HCT116 (cell line): Measurements from ENCODE around the gene KLHL6. TPM values are rescaled to one million over a fixed set of nuclear protein-coding genes. Genes with fewer than 3 reads are reported as not detected.

Experiments
- ATAC-seq: fragments of 200-7000 bp; cut with Tn5 transposase; 2 replicates; pipeline ENCODE4 v1.9.1; 2020; ENCODE audit warnings: mild to moderate bottlenecking, moderate library complexity
- BruUV-seq: library from RNA; stranded (reverse); fragments of 400-500 nt; replicated peaks from 2 replicates; lab custom pipeline; 2021; lab: Mats Ljungman, UMichigan
- CTCF ChIA-PET: fragments of 300-600 bp; sonication (Branson Sonifier 250); formaldehyde crosslinking; loops from one replicate; lab custom pipeline; 2021; ENCODE audit warnings: antibody characterized with exemption; lab: Charles Lee
- POLR2A ChIA-PET: fragments of 300-600, 350-600 bp; sonication (Branson Sonifier 250); formaldehyde crosslinking; loops from one replicate; lab custom pipeline; 2021; ENCODE audit warnings: antibody characterized with exemption; lab: Charles Lee
- RAD21 ChIA-PET, 2 experiments: fragments of 300-600 bp; sonication (Branson Sonifier 250); formaldehyde crosslinking; loops; one replicate each; lab custom pipeline; 2023; ENCODE audit warnings: low total read pairs in 2 of 2; ENCODE audit not compliant: uncharacterized antibody in 2 of 2, unreplicated experiment in 2 of 2, low non-redundant PET in 1 of 2; lab: Charles Lee
- DNase-seq: peaks from one replicate; pipeline ENCODE4 v3.0.0-alpha.2; 2010; ENCODE audit warnings: low read depth, low spot score
- H2AFZ ChIP-seq: fragments of 200-600 bp; shearing (Covaris generic), sonication (generic); 2 replicates; pipeline ENCODE4 v1.6.1; 2017; ENCODE audit warnings: low read depth, mixed run types, mixed read lengths, antibody characterized with exemption, low read length; ENCODE audit not compliant: poor library complexity, severe bottlenecking
- H3K27ac ChIP-seq: 2 replicates; pipeline ENCODE4 v1.5.1; 2012; ENCODE audit warnings: low read depth, low read length
- H3K27me3 ChIP-seq: fragments of 200-600 bp; sonication (generic); 2 replicates; pipeline ENCODE4 v1.6.1; 2016; ENCODE audit warnings: mixed run types, low read length, mixed read lengths; ENCODE audit not compliant: insufficient read depth
- H3K36me3 ChIP-seq, 2 experiments: fragments of 200-500 bp in 1 of 2; fragments of 200-600 bp in 1 of 2; sonication (Bioruptor generic) in 1 of 2; sonication (generic) in 1 of 2; 2 replicates each; pipeline versions ENCODE4 v1.5.1 to v1.6.1; 2014 to 2016; ENCODE audit warnings: low read length in 2 of 2, inconsistent platforms in 1 of 2, mixed read lengths in 1 of 2, mixed run types in 1 of 2; ENCODE audit not compliant: insufficient read depth in 2 of 2, control insufficient read depth in 1 of 2
- H3K4me1 ChIP-seq, 2 experiments: fragments of 200-600 bp in 1 of 2; sonication (generic) in 1 of 2; 2 replicates each; pipeline versions ENCODE4 v1.5.1 to v1.6.1; 2012 to 2017; ENCODE audit warnings: low read length in 2 of 2, inconsistent platforms in 1 of 2, mild to moderate bottlenecking in 1 of 2, mixed read lengths in 1 of 2, mixed run types in 1 of 2, moderate library complexity in 1 of 2; ENCODE audit not compliant: insufficient read depth in 2 of 2, control insufficient read depth in 1 of 2
- H3K4me2 ChIP-seq: fragments of 200-600 bp; sonication (generic); 2 replicates; pipeline ENCODE4 v1.6.1; 2017; ENCODE audit warnings: mixed run types, low read length, mixed read lengths
- H3K4me3 ChIP-seq, 2 experiments: fragments of 200-600 bp in 1 of 2; sonication (generic) in 1 of 2; replicated peaks in 1 of 2; 2 replicates each; pipeline ENCODE4 v1.5.1; 2011 to 2016; ENCODE audit warnings: low read length in 2 of 2, control low read depth in 1 of 2, low read depth in 1 of 2, mild to moderate bottlenecking in 1 of 2, mixed read lengths in 1 of 2, mixed run types in 1 of 2
- H3K79me2 ChIP-seq: fragments of 200-600 bp; sonication (generic); 2 replicates; pipeline ENCODE4 v1.6.1; 2017; ENCODE audit warnings: mild to moderate bottlenecking, mixed run types, low read length, moderate library complexity, mixed read lengths; ENCODE audit not compliant: insufficient read depth
- H3K9ac ChIP-seq: fragments of 200-600 bp; sonication (generic); 2 replicates; pipeline ENCODE4 v1.6.1; 2016; ENCODE audit warnings: low read length, mixed read lengths
- H3K9me2 ChIP-seq: fragments of 200-600 bp; sonication (generic), shearing (Covaris generic); 2 replicates; pipeline ENCODE4 v1.6.1; 2017; ENCODE audit warnings: mixed run types, mild to moderate bottlenecking, moderate library complexity; ENCODE audit not compliant: insufficient read depth
- H3K9me3 ChIP-seq, 2 experiments: fragments of 200-500 bp in 1 of 2; fragments of 200-600 bp in 1 of 2; sonication (Bioruptor generic) in 1 of 2; sonication (generic) in 1 of 2; 2 replicates each; pipeline ENCODE4 v1.6.1; 2014 to 2017; ENCODE audit warnings: low read length in 2 of 2, mixed read lengths in 2 of 2, inconsistent platforms in 1 of 2, low read depth in 1 of 2, mild to moderate bottlenecking in 1 of 2, mixed run types in 1 of 2, moderate library complexity in 1 of 2; ENCODE audit not compliant: control insufficient read depth in 1 of 2, insufficient read depth in 1 of 2
- H4K20me1 ChIP-seq: fragments of 200-600 bp; sonication (generic), shearing (Covaris generic); 2 replicates; pipeline ENCODE4 v1.6.1; 2017; ENCODE audit warnings: mixed run types, mild to moderate bottlenecking, moderate library complexity; ENCODE audit not compliant: insufficient read depth
- ATF3 ChIP-seq: IDR thresholded peaks from 2 replicates; pipeline ENCODE4 v1.6.1; 2012
- CBX3 ChIP-seq: IDR thresholded peaks from 2 replicates; pipeline ENCODE4 v1.6.1; 2012; ENCODE audit warnings: low read depth
- CEBPB ChIP-seq: IDR thresholded peaks from 2 replicates; pipeline ENCODE4 v1.6.1; 2012; ENCODE audit warnings: low read depth
- EGR1 ChIP-seq: IDR thresholded peaks from 2 replicates; pipeline ENCODE4 v1.6.1; 2012; ENCODE audit warnings: low read depth
- ELF1 ChIP-seq: IDR thresholded peaks from 2 replicates; pipeline ENCODE4 v1.6.1; 2012; ENCODE audit warnings: low read depth, borderline replicate concordance
- EZH2phosphoT487 ChIP-seq: fragments of 200-600 bp; IDR thresholded peaks from 2 replicates; pipeline ENCODE4 v1.6.1; 2018; ENCODE audit warnings: antibody characterized with exemption, borderline replicate concordance
- MAX ChIP-seq: IDR thresholded peaks from 2 replicates; pipeline ENCODE4 v1.6.1; 2012
- POLR2A ChIP-seq: IDR thresholded peaks from 2 replicates; pipeline ENCODE4 v1.7.0; 2011; ENCODE audit warnings: borderline replicate concordance; ENCODE audit not compliant: insufficient read depth, insufficient read length; ENCODE audit errors: extremely low read depth
- RAD21 ChIP-seq: IDR thresholded peaks from 2 replicates; pipeline ENCODE4 v1.6.1; 2012; ENCODE audit warnings: low read depth, mild to moderate bottlenecking
- SIN3A ChIP-seq: IDR thresholded peaks from 2 replicates; pipeline ENCODE4 v1.6.1; 2012; ENCODE audit warnings: low read depth
- SP1 ChIP-seq: IDR thresholded peaks from 2 replicates; pipeline ENCODE4 v1.6.1; 2012; ENCODE audit warnings: low read depth
- SRF ChIP-seq: IDR thresholded peaks from 2 replicates; pipeline ENCODE4 v1.6.1; 2012; ENCODE audit warnings: low read depth
- TCF7L2 ChIP-seq: IDR thresholded peaks from 2 replicates; pipeline ENCODE4 v1.7.0; 2011; ENCODE audit warnings: borderline replicate concordance, inconsistent platforms; ENCODE audit not compliant: insufficient read depth, insufficient read length; ENCODE audit errors: extremely low read depth
- ZNF274 ChIP-seq: fragments of 200-500 bp; sonication (Bioruptor generic); IDR thresholded peaks from 2 replicates; pipeline ENCODE4 v1.6.1; 2014; ENCODE audit warnings: mild to moderate bottlenecking, low read depth, low read length, inconsistent platforms
- intact Hi-C: fragments of 100-400 bp; cut with micrococcal nuclease; formaldehyde crosslinking; loops from 2 replicates; pipeline ENCODE4 v1.10.0; 2022
- total RNA-seq: library from RNA; stranded (reverse); gene quantifications from one replicate; pipeline ENCODE4 v1.2.1, GENCODE V29; 2021; ENCODE audit not compliant: unreplicated experiment

KLHL6 gene
- total RNA-seq, 1 experiment from 2014 or later, result 0.15 TPM

GRCh38 chr3:183554377-183554776, 1.1 kb downstream of the KLHL6 start:
- Histone ChIP-seq H3K36me3 (no peaks in the 10 kb centered on the region), H3K4me1 (no peaks in the 10 kb centered on the region), H3K27ac (no peak overlapping the region), H3K9ac (no peak overlapping the region), H3K9me3 (no peaks in the 10 kb centered on the region), H3K27me3 (no peaks in the 10 kb centered on the region), H3K79me2 (no peaks in the 10 kb centered on the region), H4K20me1 (no peaks in the 10 kb centered on the region), H3K4me2 (no peak overlapping the region), H3K9me2 (no peaks in the 10 kb centered on the region), H3K4me3 (no peak overlapping the region), H2AFZ (no peak overlapping the region)
- ChIA-PET CTCF (no interaction called here), POLR2A (no interaction called here), RAD21 (no interaction called here)
- TF ChIP-seq SRF (no peak), CEBPB (no peak), EZH2phosphoT487 (no peak), SIN3A (no peak), EGR1 (no peak), SP1 (no peak), ZNF274 (no peak), POLR2A (no peak), CBX3 (no peak), ELF1 (no peak), TCF7L2 (no peak), MAX (no peak), RAD21 (no peak), ATF3 (no peak)
- intact Hi-C loops, result no loop called here
- no peak for ATAC-seq
- no TSS peak for BruUV-seq
- DNase-seq, result no peak
